Ishikawa (cell line): ENCODE measurements around the gene CHRDL2.

Experiments used
- CEBPB ChIP-seq: IDR thresholded peaks from 2 replicates; pipeline ENCODE4 v1.6.1; 2012
- CREB1 ChIP-seq: IDR thresholded peaks from 2 replicates; pipeline ENCODE4 v1.6.1; 2012; ENCODE audit warnings: low read depth
- EP300 ChIP-seq: IDR thresholded peaks from 2 replicates; pipeline ENCODE4 v1.6.1; 2012; ENCODE audit warnings: borderline replicate concordance
- FOXM1 ChIP-seq: IDR thresholded peaks from 2 replicates; pipeline ENCODE4 v1.6.1; 2012; ENCODE audit warnings: low read depth, borderline replicate concordance
- NFIC ChIP-seq: IDR thresholded peaks from 2 replicates; pipeline ENCODE4 v1.6.1; 2012
- RAD21 ChIP-seq: IDR thresholded peaks from 2 replicates; pipeline ENCODE4 v1.6.1; 2012; ENCODE audit warnings: low read depth
- TAF1 ChIP-seq: IDR thresholded peaks from 2 replicates; pipeline ENCODE4 v1.6.1; 2012; ENCODE audit warnings: low read depth, mild to moderate bottlenecking
- TCF12 ChIP-seq: IDR thresholded peaks from 2 replicates; pipeline ENCODE4 v1.6.1; 2012; ENCODE audit warnings: low read depth
- YY1 ChIP-seq: IDR thresholded peaks from 2 replicates; pipeline ENCODE4 v1.6.1; 2012; ENCODE audit warnings: low read depth
- ZBTB7A ChIP-seq: IDR thresholded peaks from 2 replicates; pipeline ENCODE4 v1.6.1; 2012; ENCODE audit warnings: low read depth
- TF ChIP-seq, protein P1 (sequence below): IDR thresholded peaks from 2 replicates; pipeline ENCODE4 v1.6.1; 2012
- TF ChIP-seq, protein P2 (sequence below): IDR thresholded peaks from 2 replicates; pipeline ENCODE4 v1.6.1; 2012; ENCODE audit warnings: low read depth, mild to moderate bottlenecking
- TF ChIP-seq, protein P3 (sequence below): IDR thresholded peaks from 2 replicates; pipeline ENCODE4 v1.6.1; 2012

DNA sequence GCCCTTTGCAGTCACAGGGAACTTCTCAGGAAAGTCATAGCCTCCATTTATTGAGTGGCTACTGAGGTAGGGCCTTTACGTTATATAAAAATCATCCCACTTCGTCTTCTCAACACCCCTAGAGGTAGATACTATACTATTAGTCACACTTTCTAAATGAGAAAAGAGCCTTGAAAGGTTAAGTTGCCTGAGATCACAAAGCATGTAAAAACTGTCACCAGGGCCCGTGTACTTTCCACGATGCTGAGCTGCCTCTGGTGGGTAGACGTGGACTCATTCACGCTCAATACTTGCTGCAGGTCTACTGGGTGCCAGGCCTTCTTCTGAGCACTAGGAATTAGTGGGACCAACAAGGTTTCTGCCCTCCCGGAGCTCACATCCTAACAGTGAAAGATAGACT lies 16.3 kb downstream of the CHRDL2 start:
- TF ChIP-seq TCF12: no peak
- no peak for TF ChIP-seq RAD21
- no peak for TF ChIP-seq CREB1
- no peak for TF ChIP-seq EP300
- no peak for TF ChIP-seq YY1
- no peak for TF ChIP-seq TAF1
- TF ChIP-seq CEBPB: no peak
- TF ChIP-seq NFIC: no peak
- TF ChIP-seq, protein P1, sequence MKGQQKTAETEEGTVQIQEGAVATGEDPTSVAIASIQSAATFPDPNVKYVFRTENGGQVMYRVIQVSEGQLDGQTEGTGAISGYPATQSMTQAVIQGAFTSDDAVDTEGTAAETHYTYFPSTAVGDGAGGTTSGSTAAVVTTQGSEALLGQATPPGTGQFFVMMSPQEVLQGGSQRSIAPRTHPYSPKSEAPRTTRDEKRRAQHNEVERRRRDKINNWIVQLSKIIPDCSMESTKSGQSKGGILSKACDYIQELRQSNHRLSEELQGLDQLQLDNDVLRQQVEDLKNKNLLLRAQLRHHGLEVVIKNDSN: no peak
- no peak for TF ChIP-seq ZBTB7A
- TF ChIP-seq, protein P2, sequence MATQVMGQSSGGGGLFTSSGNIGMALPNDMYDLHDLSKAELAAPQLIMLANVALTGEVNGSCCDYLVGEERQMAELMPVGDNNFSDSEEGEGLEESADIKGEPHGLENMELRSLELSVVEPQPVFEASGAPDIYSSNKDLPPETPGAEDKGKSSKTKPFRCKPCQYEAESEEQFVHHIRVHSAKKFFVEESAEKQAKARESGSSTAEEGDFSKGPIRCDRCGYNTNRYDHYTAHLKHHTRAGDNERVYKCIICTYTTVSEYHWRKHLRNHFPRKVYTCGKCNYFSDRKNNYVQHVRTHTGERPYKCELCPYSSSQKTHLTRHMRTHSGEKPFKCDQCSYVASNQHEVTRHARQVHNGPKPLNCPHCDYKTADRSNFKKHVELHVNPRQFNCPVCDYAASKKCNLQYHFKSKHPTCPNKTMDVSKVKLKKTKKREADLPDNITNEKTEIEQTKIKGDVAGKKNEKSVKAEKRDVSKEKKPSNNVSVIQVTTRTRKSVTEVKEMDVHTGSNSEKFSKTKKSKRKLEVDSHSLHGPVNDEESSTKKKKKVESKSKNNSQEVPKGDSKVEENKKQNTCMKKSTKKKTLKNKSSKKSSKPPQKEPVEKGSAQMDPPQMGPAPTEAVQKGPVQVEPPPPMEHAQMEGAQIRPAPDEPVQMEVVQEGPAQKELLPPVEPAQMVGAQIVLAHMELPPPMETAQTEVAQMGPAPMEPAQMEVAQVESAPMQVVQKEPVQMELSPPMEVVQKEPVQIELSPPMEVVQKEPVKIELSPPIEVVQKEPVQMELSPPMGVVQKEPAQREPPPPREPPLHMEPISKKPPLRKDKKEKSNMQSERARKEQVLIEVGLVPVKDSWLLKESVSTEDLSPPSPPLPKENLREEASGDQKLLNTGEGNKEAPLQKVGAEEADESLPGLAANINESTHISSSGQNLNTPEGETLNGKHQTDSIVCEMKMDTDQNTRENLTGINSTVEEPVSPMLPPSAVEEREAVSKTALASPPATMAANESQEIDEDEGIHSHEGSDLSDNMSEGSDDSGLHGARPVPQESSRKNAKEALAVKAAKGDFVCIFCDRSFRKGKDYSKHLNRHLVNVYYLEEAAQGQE: no peak
- TF ChIP-seq, protein P3, sequence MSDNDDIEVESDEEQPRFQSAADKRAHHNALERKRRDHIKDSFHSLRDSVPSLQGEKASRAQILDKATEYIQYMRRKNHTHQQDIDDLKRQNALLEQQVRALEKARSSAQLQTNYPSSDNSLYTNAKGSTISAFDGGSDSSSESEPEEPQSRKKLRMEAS: no peak
- no peak for TF ChIP-seq FOXM1
